HT1080 (cell line): ENCODE measurements around the gene CD274. TPM values are rescaled to one million over a fixed set of nuclear protein-coding genes. Genes with fewer than 3 reads are reported as not detected.
"Not testable (repeated sequence)": the region's sequence is repeated elsewhere in the genome, so short reads cannot be mapped to it uniquely, and the experiment has no call there.

Source experiments
- DNase-seq: peaks from one replicate; pipeline ENCODE4 v3.0.0-alpha.2; 2015; ENCODE audit warnings: low read depth
- total RNA-seq: library from RNA; depleted of rRNA; stranded (reverse); fragments of >200 nt; shearing (Covaris generic); gene quantifications from 2 replicates; pipeline ENCODE4 v1.2.3, GENCODE V29; 2014

Gene CD274
- total RNA-seq, 1 experiment from 2014 or later = 14.3 TPM

GRCh38 chr9:5464831-5465330, 14.5 kb downstream of the CD274 start:
- not testable (repeated sequence) for DNase-seq

GRCh38 chr9:5466005-5466404, 15.7 kb downstream of the CD274 start:
- DNase-seq = no peak

- no peak for DNase-seq
These were observed 16.4 kb downstream of the CD274 start for GRCh38 chr9:5466766-5467165.

- no peak for DNase-seq
These were observed 18.5 kb downstream of the CD274 start for GRCh38 chr9:5468850-5469249.

GRCh38 chr9:5470122-5470521, 19.8 kb downstream of the CD274 start:
- DNase-seq = no peak

- DNase-seq = no peak
These were observed 20.5 kb downstream of the CD274 start for GRCh38 chr9:5470816-5471215.

- DNase-seq = not testable (repeated sequence)
These were observed 25.3 kb downstream of the CD274 start for GRCh38 chr9:5475611-5476010.

- no peak for DNase-seq
These were observed 27.9 kb downstream of the CD274 start for GRCh38 chr9:5478206-5478605.

GRCh38 chr9:5479994-5480694, 29.8 kb downstream of the CD274 start:
- no peak for DNase-seq

- no peak for DNase-seq
These were observed 30.6 kb downstream of the CD274 start for GRCh38 chr9:5480919-5481318.

GRCh38 chr9:5481322-5482040, 31.1 kb downstream of the CD274 start:
- DNase-seq = no peak

- DNase-seq = no peak
These were observed 31.9 kb downstream of the CD274 start for GRCh38 chr9:5482194-5482593.

GRCh38 chr9:5483306-5483705, 33.0 kb downstream of the CD274 start:
- no peak for DNase-seq

- DNase-seq = no peak
These were observed 35.2 kb downstream of the CD274 start for GRCh38 chr9:5485378-5486085.

GRCh38 chr9:5486988-5487387, 36.6 kb downstream of the CD274 start:
- no peak for DNase-seq

- DNase-seq = no peak
These were observed 38.1 kb downstream of the CD274 start for GRCh38 chr9:5488221-5489008.

- DNase-seq = no peak
These were observed 39.5 kb downstream of the CD274 start for GRCh38 chr9:5489630-5490490.

- peak; percentile 29 for DNase-seq
These were observed 42.8 kb downstream of the CD274 start for GRCh38 chr9:5492965-5493678.

GRCh38 chr9:5493679-5494511, 43.6 kb downstream of the CD274 start:
- peak; percentile 91 for DNase-seq
